Stimulated activated CD8-positive, alpha-beta memory T cell treated with anti-CD3 and anti-CD28 coated beads, Interleukin-4, amount 100 ng/mL, for 24 hours (primary cell): ENCODE measurements around the gene TCAP.

Source experiments
- DNase-seq: peaks from one replicate; pipeline ENCODE4 v3.0.0-alpha.2; 2020; ENCODE audit warnings: low read depth

The TCAP gene

GRCh38 chr17:39651923-39652586, 13.1 kb upstream of the TCAP start:
- DNase-seq: no peak

- no peak for DNase-seq
Observed at GRCh38 chr17:39652587-39653315, 12.4 kb upstream of the TCAP start.

GRCh38 chr17:39653316-39653661, 11.9 kb upstream of the TCAP start:
- no peak for DNase-seq

GRCh38 chr17:39653662-39654331, 11.4 kb upstream of the TCAP start:
- DNase-seq: peak; percentile 71

GRCh38 chr17:39655105-39655504, 10.0 kb upstream of the TCAP start:
- no peak for DNase-seq

- DNase-seq: no peak
Observed at GRCh38 chr17:39658346-39658745, 6.8 kb upstream of the TCAP start.

- DNase-seq: no peak
Observed at GRCh38 chr17:39658760-39659159, 6.4 kb upstream of the TCAP start.

- no peak for DNase-seq
Observed at GRCh38 chr17:39659279-39660010, 5.7 kb upstream of the TCAP start.

- no peak for DNase-seq
Observed at GRCh38 chr17:39660011-39660360, 5.2 kb upstream of the TCAP start.

- DNase-seq: no peak
Observed at GRCh38 chr17:39660397-39661385, 4.5 kb upstream of the TCAP start.

- no peak for DNase-seq
Observed at GRCh38 chr17:39661744-39662541, 3.2 kb upstream of the TCAP start.

GRCh38 chr17:39662551-39663339, 2.4 kb upstream of the TCAP start:
- no peak for DNase-seq

- no peak for DNase-seq
Observed at GRCh38 chr17:39663340-39663687, 1.8 kb upstream of the TCAP start.

- no peak for DNase-seq
Observed at GRCh38 chr17:39663688-39664580, 1.2 kb upstream of the TCAP start.

- no peak for DNase-seq
Observed at GRCh38 chr17:39665642-39666224, 584 bp downstream of the TCAP start.

GRCh38 chr17:39666231-39666600, 1.1 kb downstream of the TCAP start:
- no peak for DNase-seq

- no peak for DNase-seq
Observed at GRCh38 chr17:39666601-39667261, 1.6 kb downstream of the TCAP start.
